Stomach (tissue), 9 donors: Measurements from ENCODE around the gene PDE4D. TPM values are rescaled to one million over a fixed set of nuclear protein-coding genes. Genes with fewer than 3 reads are reported as not detected.

Experiments used
- DNase-seq, 2 donors: peaks; one replicate each; pipeline versions ENCODE4 v3.0.0 to v3.0.0-alpha.2; 2013 to 2019
- H3K27ac ChIP-seq, 5 donors: fragments of 200-600 bp in 4 of 5; sonication (generic) in 4 of 5; one replicate each; pipeline ENCODE4 v1.5.1; 2013 to 2019; ENCODE audit warnings: mild to moderate bottlenecking in 1 of 5, moderate library complexity in 1 of 5
- H3K27me3 ChIP-seq, 3 donors: fragments of 200-600 bp; sonication (generic); one replicate each; pipeline ENCODE4 v1.5.1; 2017 to 2019; ENCODE audit warnings: mixed run types in 1 of 3
- H3K36me3 ChIP-seq, 4 donors: fragments of 200-600 bp; sonication (generic); 1 replicate in 3 of 4; 2 replicates in 1 of 4; pipeline ENCODE4 v1.5.1; 2016 to 2019
- H3K4me1 ChIP-seq, 4 donors: fragments of 200-600 bp; sonication (generic); one replicate each; pipeline ENCODE4 v1.5.1; 2016 to 2019
- H3K4me3 ChIP-seq, 4 donors: fragments of 200-600 bp; sonication (generic) in 3 of 4; one replicate each; pipeline ENCODE4 v1.5.1; 2016 to 2019; ENCODE audit warnings: mild to moderate bottlenecking in 1 of 4
- H3K9me3 ChIP-seq, 4 donors: fragments of 200-600 bp; sonication (generic); one replicate each; pipeline ENCODE4 v1.5.1; 2016 to 2019
- CTCF ChIP-seq, 7 experiments: fragments of 450-650 bp in 4 of 7; fragments of 200-600 bp in 3 of 7; sonication (generic) in 3 of 7; IDR thresholded peaks; one replicate each; pipeline ENCODE4 v1.5.1; 2016 to 2019; ENCODE audit warnings: antibody characterized with exemption in 7 of 7, control low read depth in 2 of 7, mild to moderate bottlenecking in 1 of 7
- EP300 ChIP-seq: sonication (generic); formaldehyde crosslinking; IDR thresholded peaks from one replicate; pipeline ENCODE4 v1.6.1; 2017; ENCODE audit warnings: antibody characterized with exemption
- POLR2A ChIP-seq, 4 donors: fragments of 450-650 bp; IDR thresholded peaks; one replicate each; pipeline ENCODE4 v1.6.1; 2016; ENCODE audit warnings: antibody characterized with exemption in 4 of 4, control low read depth in 2 of 4, mild to moderate bottlenecking in 1 of 4, moderate library complexity in 1 of 4
- POLR2AphosphoS5 ChIP-seq, 3 donors: sonication (generic); formaldehyde crosslinking; IDR thresholded peaks; one replicate each; pipeline ENCODE4 v1.6.1; 2016; ENCODE audit warnings: antibody characterized with exemption in 3 of 3
- WGBS, 5 donors: extraction: QIAGEN DNeasy Blood & Tissue Kit in 3 of 5; methylation state at CpG; one replicate each; pipeline versions ENCODE4 v1.1.5 to v1.1.7; 2013 to 2018; 5-methylcytosine and 5-hydroxymethylcytosine counted together
- intact Hi-C: fragments of 100-400 bp; cut with DNase I; formaldehyde crosslinking; loops from one replicate; pipeline ENCODE4 v1.15.1; 2023; ENCODE audit warnings: low total_unique reads
- polyA plus RNA-seq, 3 donors: library from polyadenylated mRNA; stranded (reverse); fragments of 200-250 nt; gene quantifications; one replicate each; pipeline ENCODE4 v1.2.3, GENCODE V29; 2013
- total RNA-seq, 5 donors: library from RNA; depleted of rRNA; stranded (reverse); fragments of >200 nt; gene quantifications; one replicate each; pipeline versions ENCODE4 v1.1.0 to v1.2.3, GENCODE V29; 2014 to 2016
- donor health status: healthy with polysubstance abuse.
- donor health status: Bipolar disorder and iron deficiency.
- donor health status: healthy.

Gene PDE4D
- total and polyA plus RNA-seq, 8 donors: 3.1 to 147 (median 97.3) TPM

GRCh38 chr5:59099270-59099994 lies 794.1 kb downstream of the PDE4D start:
- no peaks in the 10 kb centered on the region for H3K9me3 ChIP-seq
- no peaks in the 10 kb centered on the region for H3K27me3 ChIP-seq
- intact Hi-C loops: no loop called here
- peak in 1 of 2 donors; percentile 55 for DNase-seq
- TF ChIP-seq POLR2A (IDR thresholded peaks at IDR 0.05) (no peak), CTCF (IDR thresholded peaks at IDR 0.05) (no peak), POLR2AphosphoS5 (IDR thresholded peaks at IDR 0.05) (peak in 2 of 3 donors; percentile 33 to 49)
- peaks cover 4 to 36% (median 18%) of the 10 kb centered on the region in 4 donors for H3K4me1 ChIP-seq
- no peak overlapping the region for H3K4me3 ChIP-seq
- peak overlapping the region in 3 of 5 donors; percentile 22 to 30 (median 30) for H3K27ac ChIP-seq
- WGBS, 5 donors: 72 to 79% (median 77%) methylated on average over 5 of the region's 5 CpGs
- H3K36me3 ChIP-seq: no peaks in the 10 kb centered on the region

- no peaks in the 10 kb centered on the region for H3K27me3 ChIP-seq
- WGBS, 5 donors: 75 to 98% (median 94%) methylated on average over 2 of the region's 2 CpGs
- H3K4me1 ChIP-seq: peaks cover 4 to 36% (median 17%) of the 10 kb centered on the region in 4 donors
- no peak for TF ChIP-seq EP300
- no peak for TF ChIP-seq POLR2AphosphoS5 (IDR thresholded peaks at IDR 0.05)
- TF ChIP-seq CTCF (IDR thresholded peaks at IDR 0.05): no peak
- no peak for TF ChIP-seq POLR2A (IDR thresholded peaks at IDR 0.05)
- H3K36me3 ChIP-seq: no peaks in the 10 kb centered on the region
- intact Hi-C loops: no loop called here
- H3K4me3 ChIP-seq: no peak overlapping the region
- no peak for DNase-seq
- H3K27ac ChIP-seq: peak overlapping the region in 2 of 5 donors; percentile 11 to 30
- no peaks in the 10 kb centered on the region for H3K9me3 ChIP-seq
Measured at GRCh38 chr5:59098743-59099142, 794.8 kb downstream of the PDE4D start.

- H3K4me1 ChIP-seq: peaks cover 4 to 41% (median 22%) of the 10 kb centered on the region in 4 donors
- H3K36me3 ChIP-seq: no peaks in the 10 kb centered on the region
- H3K4me3 ChIP-seq: no peak overlapping the region
- TF ChIP-seq CTCF (IDR thresholded peaks at IDR 0.05) (no peak), POLR2A (IDR thresholded peaks at IDR 0.05) (no peak), POLR2AphosphoS5 (IDR thresholded peaks at IDR 0.05) (no peak), EP300 (no peak)
- intact Hi-C loops: no loop called here
- H3K9me3 ChIP-seq: no peaks in the 10 kb centered on the region
- DNase-seq: no peak
- no peaks in the 10 kb centered on the region for H3K27me3 ChIP-seq
- peak overlapping the region in 2 of 5 donors; percentile 56 to 72 for H3K27ac ChIP-seq
Measured at GRCh38 chr5:59097712-59098111, 795.8 kb downstream of the PDE4D start.

GRCh38 chr5:59097116-59097515 lies 796.4 kb downstream of the PDE4D start:
- no peak for DNase-seq
- Histone ChIP-seq H3K9me3 (no peaks in the 10 kb centered on the region), H3K36me3 (no peaks in the 10 kb centered on the region), H3K4me3 (no peak overlapping the region), H3K4me1 (peaks cover 4 to 47% (median 25%) of the 10 kb centered on the region in 4 donors), H3K27ac (peak overlapping the region in 2 of 5 donors; percentile 56 to 72), H3K27me3 (no peaks in the 10 kb centered on the region)
- WGBS, 5 donors: 55 to 71% (median 61%) methylated on average over 3 of the region's 3 CpGs
- TF ChIP-seq POLR2A (IDR thresholded peaks at IDR 0.05): no peak
- no peak for TF ChIP-seq CTCF (IDR thresholded peaks at IDR 0.05)
- TF ChIP-seq EP300: no peak
- no peak for TF ChIP-seq POLR2AphosphoS5 (IDR thresholded peaks at IDR 0.05)
- intact Hi-C loops: no loop called here
